OCI-LY1 (cell line): ENCODE data around the gene GCNT3.

Source experiments
- H2AFZ ChIP-seq: fragments of 200-600 bp; sonication (generic), shearing (Covaris generic); 2 replicates; pipeline ENCODE4 v1.6.0; 2014; ENCODE audit warnings: antibody characterized with exemption, mild to moderate bottlenecking, low read length
- H3F3A ChIP-seq: fragments of 200-600 bp; sonication (generic), shearing (Covaris generic); 2 replicates; pipeline ENCODE4 v1.6.0; 2014; ENCODE audit warnings: mild to moderate bottlenecking, antibody characterized with exemption, low read length, moderate library complexity; ENCODE audit not compliant: insufficient read depth
- H3K27ac ChIP-seq: fragments of 200-600 bp; sonication (generic); 2 replicates; pipeline ENCODE4 v1.5.1; 2014; ENCODE audit warnings: low read length, mixed run types, mild to moderate bottlenecking, low read depth; ENCODE audit not compliant: poor library complexity, severe bottlenecking
- H3K27me3 ChIP-seq: fragments of 200-600 bp; sonication (generic); 2 replicates; pipeline ENCODE4 v1.6.0; 2014; ENCODE audit warnings: antibody characterized with exemption, mild to moderate bottlenecking, low read length, moderate library complexity; ENCODE audit not compliant: insufficient read depth
- H3K36me3 ChIP-seq: fragments of 200-600 bp; sonication (generic); 2 replicates; pipeline ENCODE4 v1.6.1; 2014; ENCODE audit warnings: mild to moderate bottlenecking, antibody characterized with exemption, low read length, moderate library complexity, mixed read lengths; ENCODE audit not compliant: insufficient read depth
- H3K4me1 ChIP-seq: fragments of 200-600 bp; sonication (generic); 2 replicates; pipeline ENCODE4 v1.5.1; 2014; ENCODE audit warnings: mild to moderate bottlenecking, low read length, moderate library complexity; ENCODE audit not compliant: insufficient read depth, severe bottlenecking
- H3K4me2 ChIP-seq: fragments of 200-600 bp; sonication (generic), shearing (Covaris generic); 2 replicates; pipeline ENCODE4 v1.6.1; 2014; ENCODE audit warnings: low read length
- H3K4me3 ChIP-seq: fragments of 200-600 bp; sonication (generic); 2 replicates; pipeline ENCODE4 v1.5.1; 2014; ENCODE audit warnings: low read length, low read depth, mild to moderate bottlenecking, mixed read lengths; ENCODE audit not compliant: poor library complexity, severe bottlenecking
- H3K79me2 ChIP-seq: fragments of 200-600 bp; shearing (Covaris generic); 2 replicates; pipeline ENCODE4 v1.6.1; 2016; ENCODE audit warnings: mixed run types, low read length, mixed read lengths; ENCODE audit not compliant: insufficient read depth
- H3K9ac ChIP-seq: fragments of 200-600 bp; sonication (generic), shearing (Covaris generic); 2 replicates; pipeline ENCODE4 v1.6.1; 2014; ENCODE audit warnings: mild to moderate bottlenecking, low read length, mixed read lengths
- H3K9me2 ChIP-seq: fragments of 200-600 bp; sonication (generic), shearing (Covaris generic); 2 replicates; pipeline ENCODE4 v1.6.1; 2014; ENCODE audit warnings: low read depth, mild to moderate bottlenecking, low read length, mixed read lengths
- H3K9me3 ChIP-seq: fragments of 200-600 bp; shearing (Covaris generic); 2 replicates; pipeline ENCODE4 v1.6.1; 2014; ENCODE audit warnings: low read length, mixed read lengths
- H4K20me1 ChIP-seq: fragments of 200-600 bp; sonication (generic), shearing (Covaris generic); 2 replicates; pipeline ENCODE4 v1.6.0; 2016; ENCODE audit warnings: mild to moderate bottlenecking, low read length; ENCODE audit not compliant: insufficient read depth
- CTCF ChIP-seq: fragments of 200-600 bp; sonication (generic), shearing (Covaris generic); IDR thresholded peaks from 2 replicates; pipeline ENCODE4 v1.5.1; 2017; ENCODE audit warnings: mild to moderate bottlenecking, antibody characterized with exemption, low read length, moderate library complexity, mixed read lengths
- EZH2 ChIP-seq: fragments of 200-600 bp; sonication (generic), shearing (Covaris generic); IDR thresholded peaks from 2 replicates; pipeline ENCODE4 v1.8.0; 2017; ENCODE audit warnings: borderline replicate concordance, mixed run types, mild to moderate bottlenecking, antibody characterized with exemption, low read length, moderate library complexity, mixed read lengths

GCNT3 gene

DNA sequence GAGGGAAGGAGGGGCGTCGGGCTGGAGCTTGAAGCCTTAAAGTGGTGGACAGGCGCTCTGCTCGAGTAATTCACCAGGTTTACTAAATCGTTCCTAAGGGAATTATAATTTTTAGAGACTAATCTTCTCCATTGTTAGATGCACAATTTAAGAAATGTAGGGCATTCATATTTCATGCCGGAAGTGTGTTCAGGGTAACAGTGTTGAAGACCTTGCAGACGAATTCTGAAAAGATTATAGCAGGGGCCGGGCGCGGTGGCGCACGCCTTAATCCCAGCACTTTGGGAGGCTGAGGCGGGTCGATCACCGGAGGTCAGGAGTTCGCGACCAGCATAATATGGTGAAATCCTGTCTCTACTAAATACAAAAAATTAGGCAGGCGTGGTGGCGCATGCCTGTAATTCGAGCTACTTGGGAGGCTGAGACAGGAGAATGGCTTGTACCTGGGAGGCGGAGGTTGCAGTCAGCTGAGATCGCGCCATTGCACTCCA, 46.1 kb downstream of the GCNT3 start:
- Histone ChIP-seq H3K4me2 (peak overlapping the region; percentile 49), H3K4me3 (peak overlapping the region; percentile 80), H3K36me3 (peaks cover 46% of the 10 kb centered on the region), H3K9ac (no peak overlapping the region), H3K27me3 (no peaks in the 10 kb centered on the region), H3K79me2 (peaks cover 45% of the 10 kb centered on the region), H3F3A (no peaks in the 10 kb centered on the region; the same call in 1 of the 2 replicates), H4K20me1 (no peaks in the 10 kb centered on the region), H3K27ac (no peak overlapping the region), H2AFZ (no peak overlapping the region), H3K9me2 (no peaks in the 10 kb centered on the region), H3K4me1 (peaks cover 33% of the 10 kb centered on the region), H3K9me3 (peaks cover 3% of the 10 kb centered on the region)
- TF ChIP-seq EZH2 (no peak), CTCF (no peak)

- no peaks in the 10 kb centered on the region for H3K9me3 ChIP-seq
- H3K36me3 ChIP-seq = peaks cover 44% of the 10 kb centered on the region
- H3K27me3 ChIP-seq = no peaks in the 10 kb centered on the region
- TF ChIP-seq CTCF = no peak
- TF ChIP-seq EZH2 = no peak
- no peak overlapping the region for H3K4me2 ChIP-seq
- H4K20me1 ChIP-seq = no peaks in the 10 kb centered on the region
- H3K79me2 ChIP-seq = peaks cover 28% of the 10 kb centered on the region
- no peaks in the 10 kb centered on the region; the same call in 1 of the 2 replicates for H3F3A ChIP-seq
- no peak overlapping the region for H3K27ac ChIP-seq
- peaks cover 24% of the 10 kb centered on the region for H3K4me1 ChIP-seq
- H2AFZ ChIP-seq = no peak overlapping the region
- no peaks in the 10 kb centered on the region for H3K9me2 ChIP-seq
- H3K4me3 ChIP-seq = no peak overlapping the region
- H3K9ac ChIP-seq = no peak overlapping the region
Observed at GRCh38 chr15:59659366-59659765, 47.8 kb downstream of the GCNT3 start.

GRCh38 chr15:59662260-59662659, 50.7 kb downstream of the GCNT3 start:
- no peaks in the 10 kb centered on the region; the same call in 1 of the 2 replicates for H3F3A ChIP-seq
- H3K27ac ChIP-seq = no peak overlapping the region
- TF ChIP-seq CTCF (no peak), EZH2 (no peak)
- peaks cover 54% of the 10 kb centered on the region for H3K36me3 ChIP-seq
- no peaks in the 10 kb centered on the region for H3K9me3 ChIP-seq
- H3K4me1 ChIP-seq = no peaks in the 10 kb centered on the region
- H3K27me3 ChIP-seq = no peaks in the 10 kb centered on the region
- no peak overlapping the region for H3K4me2 ChIP-seq
- H3K79me2 ChIP-seq = no peaks in the 10 kb centered on the region
- no peak overlapping the region for H3K9ac ChIP-seq
- H2AFZ ChIP-seq = no peak overlapping the region
- H3K9me2 ChIP-seq = no peaks in the 10 kb centered on the region
- H4K20me1 ChIP-seq = no peaks in the 10 kb centered on the region
- H3K4me3 ChIP-seq = no peak overlapping the region
